Fibroblast of villous mesenchyme (primary cell): ENCODE measurements around the gene TM4SF18. TPM values are rescaled to one million over a fixed set of nuclear protein-coding genes. Genes with fewer than 3 reads are reported as not detected.

Experiments used
- DNase-seq: peaks from one replicate; pipeline ENCODE4 v3.0.0-alpha.2; 2010; ENCODE audit warnings: low read depth
- H3K4me3 ChIP-seq: 2 replicates; pipeline ENCODE4 v1.5.1; 2011; ENCODE audit warnings: low read depth, mild to moderate bottlenecking, low read length
- total RNA-seq: library from RNA; depleted of rRNA; stranded (reverse); fragments of >200 nt; gene quantifications from 2 replicates; pipeline ENCODE4 v1.2.3, GENCODE V29; 2012
- TF ChIP-seq, protein P1 (sequence below): IDR thresholded peaks from 2 replicates; pipeline ENCODE4 v1.5.1; 2012; ENCODE audit warnings: low read depth, mild to moderate bottlenecking, low read length; ENCODE audit not compliant: insufficient read depth

Gene TM4SF18
- total RNA-seq, 1 donor = not detected

DNA sequence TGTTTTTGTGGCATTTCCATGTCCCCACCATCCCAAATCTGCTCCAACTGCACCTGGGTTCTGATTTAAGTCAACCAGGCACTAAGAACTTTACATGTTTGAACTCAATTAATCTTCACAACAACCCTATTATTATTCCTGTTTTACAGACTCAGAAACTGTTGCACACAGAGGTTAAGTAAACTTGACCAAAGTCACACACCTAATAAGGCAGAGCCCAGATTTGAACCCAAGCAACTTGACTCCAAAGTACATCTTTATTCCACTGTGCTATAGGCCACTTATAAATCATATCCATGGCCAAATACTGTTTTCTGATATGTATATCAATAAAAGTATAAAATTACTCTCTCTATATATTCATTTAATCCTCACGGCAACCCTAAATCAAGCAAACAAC, 16.4 kb downstream of the TM4SF18 start:
- no peak for DNase-seq
- H3K4me3 ChIP-seq = no peak overlapping the region
- TF ChIP-seq, protein P1, sequence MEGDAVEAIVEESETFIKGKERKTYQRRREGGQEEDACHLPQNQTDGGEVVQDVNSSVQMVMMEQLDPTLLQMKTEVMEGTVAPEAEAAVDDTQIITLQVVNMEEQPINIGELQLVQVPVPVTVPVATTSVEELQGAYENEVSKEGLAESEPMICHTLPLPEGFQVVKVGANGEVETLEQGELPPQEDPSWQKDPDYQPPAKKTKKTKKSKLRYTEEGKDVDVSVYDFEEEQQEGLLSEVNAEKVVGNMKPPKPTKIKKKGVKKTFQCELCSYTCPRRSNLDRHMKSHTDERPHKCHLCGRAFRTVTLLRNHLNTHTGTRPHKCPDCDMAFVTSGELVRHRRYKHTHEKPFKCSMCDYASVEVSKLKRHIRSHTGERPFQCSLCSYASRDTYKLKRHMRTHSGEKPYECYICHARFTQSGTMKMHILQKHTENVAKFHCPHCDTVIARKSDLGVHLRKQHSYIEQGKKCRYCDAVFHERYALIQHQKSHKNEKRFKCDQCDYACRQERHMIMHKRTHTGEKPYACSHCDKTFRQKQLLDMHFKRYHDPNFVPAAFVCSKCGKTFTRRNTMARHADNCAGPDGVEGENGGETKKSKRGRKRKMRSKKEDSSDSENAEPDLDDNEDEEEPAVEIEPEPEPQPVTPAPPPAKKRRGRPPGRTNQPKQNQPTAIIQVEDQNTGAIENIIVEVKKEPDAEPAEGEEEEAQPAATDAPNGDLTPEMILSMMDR = no peak

- no peak for DNase-seq
- H3K4me3 ChIP-seq = no peak overlapping the region
- TF ChIP-seq, protein P1 = no peak
Observed at GRCh38 chr3:149316437-149316836, 17.0 kb downstream of the TM4SF18 start.

- TF ChIP-seq, protein P1 = no peak
- DNase-seq = no peak
- no peak overlapping the region for H3K4me3 ChIP-seq
Observed at GRCh38 chr3:149315694-149316093, 17.7 kb downstream of the TM4SF18 start.

GRCh38 chr3:149314807-149315578, 18.4 kb downstream of the TM4SF18 start:
- peak; percentile 74 for DNase-seq
- TF ChIP-seq, protein P1 = no peak
- no peak overlapping the region for H3K4me3 ChIP-seq

DNA sequence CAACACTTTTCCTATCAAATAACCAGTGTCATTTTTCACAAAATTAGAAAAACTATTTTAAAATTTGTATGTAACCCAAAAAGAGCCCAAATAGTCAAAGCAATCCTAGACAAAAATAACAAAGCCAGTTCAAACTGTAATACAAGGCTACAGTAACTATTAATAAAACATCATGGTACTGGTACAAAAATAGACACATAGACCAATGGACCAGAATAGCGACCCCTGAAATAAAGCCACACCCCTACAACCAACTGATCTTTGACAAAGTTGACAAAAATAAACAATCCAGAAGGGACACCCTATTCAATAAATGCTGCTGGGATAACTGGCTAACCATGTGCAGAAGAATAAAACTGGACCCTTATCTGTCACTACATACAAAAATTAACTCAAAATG, 19.9 kb downstream of the TM4SF18 start:
- H3K4me3 ChIP-seq = no peak overlapping the region
- TF ChIP-seq, protein P1 = no peak
- no peak for DNase-seq

DNA sequence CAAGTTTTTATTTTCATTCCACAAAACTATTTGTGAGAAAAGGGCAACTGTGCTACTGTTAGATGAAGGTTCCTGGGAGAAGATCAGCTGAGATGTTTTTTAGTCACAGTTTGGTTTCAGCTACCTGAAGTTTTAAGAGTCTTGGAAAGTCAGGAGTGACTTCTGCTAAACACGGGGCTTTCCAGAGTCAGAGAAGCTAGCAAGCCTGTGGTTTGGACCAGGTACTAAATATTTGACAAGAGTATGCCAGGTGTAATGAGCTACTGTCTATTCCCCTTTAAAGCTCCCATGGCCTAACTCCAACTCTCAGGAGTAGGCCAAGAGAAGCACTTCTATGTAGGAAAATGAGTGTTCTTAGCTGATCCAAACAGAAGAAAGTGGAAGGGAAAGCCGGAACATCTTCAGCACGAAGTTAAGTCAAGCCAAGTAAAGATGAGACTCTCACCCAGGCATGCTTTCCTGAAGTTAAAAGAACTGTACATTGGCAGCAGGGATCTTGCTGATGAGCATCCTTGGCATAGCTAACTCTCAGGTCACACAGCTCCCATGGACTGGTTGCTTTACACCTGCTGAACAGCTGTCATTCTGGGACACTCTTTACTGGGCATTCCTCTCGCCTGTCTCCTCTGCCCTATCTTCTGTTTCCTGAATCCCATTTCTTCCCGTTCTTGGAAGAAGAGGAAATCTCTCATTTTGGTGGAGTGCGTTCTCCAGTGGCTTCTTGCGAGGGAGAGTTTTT, 22.5 kb downstream of the TM4SF18 start:
- TF ChIP-seq, protein P1 = no peak
- DNase-seq = peak; percentile 23
- no peak overlapping the region for H3K4me3 ChIP-seq
